Breast epithelium (tissue), 3 donors: Measurements from ENCODE around the gene C1QB.
"Not testable (repeated sequence)": the region's sequence is repeated elsewhere in the genome, so short reads cannot be mapped to it uniquely, and the experiment has no call there.

Experiments used
- CTCF ChIP-seq, 3 donors: fragments of 450-650 bp; IDR thresholded peaks; one replicate each; pipeline ENCODE4 v1.5.1; 2016 to 2017; ENCODE audit warnings: antibody characterized with exemption in 3 of 3, mild to moderate bottlenecking in 3 of 3, moderate library complexity in 3 of 3
- POLR2A ChIP-seq: fragments of 450-650 bp; IDR thresholded peaks from one replicate; pipeline ENCODE4 v1.6.1; 2016; ENCODE audit warnings: antibody characterized with exemption, mild to moderate bottlenecking, moderate library complexity

DNA sequence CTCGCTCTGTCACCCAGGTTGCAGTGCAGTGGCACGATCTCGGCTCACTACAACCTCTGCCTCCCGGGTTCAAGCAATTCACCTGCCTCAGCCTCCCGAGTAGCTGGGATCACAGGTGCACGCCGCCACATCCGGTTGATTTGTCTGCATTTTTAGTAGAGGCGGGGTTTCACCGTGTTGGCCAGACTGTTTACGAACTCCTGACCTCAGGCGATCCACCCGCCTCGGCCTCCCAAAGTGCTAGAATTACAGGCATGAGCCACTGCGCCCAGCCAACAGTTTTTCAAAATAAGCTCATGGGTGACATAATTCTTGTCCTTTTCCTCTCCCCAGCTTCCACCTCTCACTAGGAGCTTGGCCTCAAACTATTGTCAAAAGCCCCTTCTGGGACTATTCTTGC lies 23.1 kb downstream of the C1QB start:
- TF ChIP-seq POLR2A; CTCF (IDR thresholded peaks at IDR 0.05): not testable (repeated sequence)
